NCI-H1436 treated with DMSO at 0.1 percent for 48 hours (cell line): Measurements from ENCODE around the gene TMEM51.

Experiments used
- DNase-seq: peaks from one replicate; lab custom pipeline; 2025; lab: John Stamatoyannopoulos, UW

The TMEM51 gene

GRCh38 chr1:15218287-15219279 is 65.0 kb downstream of the TMEM51 start:
- DNase-seq = no peak

- no peak for DNase-seq
Measured at GRCh38 chr1:15219280-15220023, 65.9 kb downstream of the TMEM51 start.

- no peak for DNase-seq
Measured at GRCh38 chr1:15220024-15220392, 66.5 kb downstream of the TMEM51 start.

- no peak for DNase-seq
Measured at GRCh38 chr1:15220825-15221431, 67.4 kb downstream of the TMEM51 start.

GRCh38 chr1:15222653-15223303 is 69.2 kb downstream of the TMEM51 start:
- DNase-seq = no peak

- no peak for DNase-seq
Measured at GRCh38 chr1:15224259-15224869, 70.8 kb downstream of the TMEM51 start.

GRCh38 chr1:15224974-15225373 is 71.4 kb downstream of the TMEM51 start:
- no peak for DNase-seq

- no peak for DNase-seq
Measured at GRCh38 chr1:15225461-15225860, 71.9 kb downstream of the TMEM51 start.

GRCh38 chr1:15226388-15227255 is 73.1 kb downstream of the TMEM51 start:
- DNase-seq = no peak

- no peak for DNase-seq
Measured at GRCh38 chr1:15229707-15230131, 76.2 kb downstream of the TMEM51 start.

GRCh38 chr1:15231714-15232201 is 78.2 kb downstream of the TMEM51 start:
- DNase-seq = no peak

- no peak for DNase-seq
Measured at GRCh38 chr1:15233689-15234088, 80.1 kb downstream of the TMEM51 start.

- DNase-seq = no peak
Measured at GRCh38 chr1:15236321-15236721, 82.8 kb downstream of the TMEM51 start.

GRCh38 chr1:15236746-15237145 is 83.2 kb downstream of the TMEM51 start:
- no peak for DNase-seq

- no peak for DNase-seq
Measured at GRCh38 chr1:15238789-15239188, 85.2 kb downstream of the TMEM51 start.

- DNase-seq = no peak
Measured at GRCh38 chr1:15242766-15243165, 89.2 kb downstream of the TMEM51 start.

- DNase-seq = no peak
Measured at GRCh38 chr1:15243275-15244043, 89.9 kb downstream of the TMEM51 start.

- DNase-seq = no peak
Measured at GRCh38 chr1:15244813-15245212, 91.3 kb downstream of the TMEM51 start.

- DNase-seq = no peak
Measured at GRCh38 chr1:15245593-15246360, 92.2 kb downstream of the TMEM51 start.
